Measurements from ENCODE around the gene TBC1D8. TPM values are rescaled to one million over a fixed set of nuclear protein-coding genes. Genes with fewer than 3 reads are reported as not detected.

The TBC1D8 gene
- total and polyA plus RNA-seq, 2 of the 13 experiments (the other 11 are each of a cell fraction or from before 2014, with no cell fraction given) = 45.1 to 95.4 TPM

DNA sequence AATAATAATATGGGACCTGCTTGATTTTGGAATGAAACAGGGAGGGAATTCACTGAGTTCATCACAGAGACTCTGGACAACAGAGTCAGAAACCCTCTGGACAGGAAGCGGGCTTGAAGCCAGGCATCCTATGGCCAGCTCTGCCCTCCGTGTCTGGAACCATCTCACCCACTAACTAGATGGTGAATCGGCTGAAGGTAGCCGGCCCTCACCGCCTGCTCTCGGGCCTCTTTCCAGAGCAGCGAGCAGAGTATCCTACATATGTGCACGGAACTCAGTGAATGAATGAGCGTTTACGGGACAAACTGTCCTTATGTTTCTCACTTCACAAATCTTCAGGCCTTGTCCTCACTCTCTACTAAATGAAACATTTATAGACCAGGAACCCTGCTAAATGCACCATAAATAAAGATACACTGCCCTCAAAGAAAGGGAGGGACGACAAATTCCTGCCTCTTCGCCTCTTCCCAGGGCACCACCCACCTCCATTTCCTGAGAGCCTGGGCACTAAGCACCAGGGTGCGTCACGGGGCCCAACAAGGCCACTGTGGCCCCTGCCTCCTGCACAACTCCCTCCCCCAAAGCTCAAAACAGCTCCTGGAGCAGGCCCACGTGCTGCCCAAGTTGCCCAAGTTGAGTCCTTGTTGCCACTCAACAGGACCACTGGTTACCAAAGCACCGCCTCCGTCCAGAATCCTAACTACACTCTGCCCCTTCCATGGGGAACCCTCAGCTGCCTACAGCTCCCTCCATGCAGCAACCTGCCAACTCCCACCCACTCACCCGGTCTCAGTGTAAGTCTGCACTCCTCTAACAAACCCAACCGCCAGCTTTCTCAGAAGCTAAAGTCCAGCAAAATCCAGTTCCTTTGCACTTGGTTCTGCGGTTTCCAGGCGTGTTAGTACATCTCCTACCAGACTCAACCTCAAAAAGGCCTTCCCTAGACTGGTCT is 1.7 kb downstream of the TBC1D8 start (continued):
- no peak for TF ChIP-seq ZNF720 (CRISPR knock-in tag; IDR thresholded peaks at IDR 0.05)
- no peak for TF ChIP-seq ZNF766 (CRISPR knock-in tag; IDR thresholded peaks at IDR 0.05; ENCODE audit: borderline replicate concordance)
- TF ChIP-seq TBX3 (IDR thresholded peaks at IDR 0.05; ENCODE audit: borderline replicate concordance) = no peak
- TF ChIP-seq ZNF75D (CRISPR knock-in tag; IDR thresholded peaks at IDR 0.05; ENCODE audit: borderline replicate concordance) = no peak
- no peak for TF ChIP-seq SP2 (CRISPR knock-in tag; IDR thresholded peaks at IDR 0.05)
- no peak; the same call in 1 of the 2 replicates for TF ChIP-seq ZSCAN25 (CRISPR knock-in tag; IDR thresholded peaks at IDR 0.05)
- no peak for TF ChIP-seq ELF1 (CRISPR knock-in tag; IDR thresholded peaks at IDR 0.05)
- no peak for TF ChIP-seq CENPT (CRISPR knock-in tag; IDR thresholded peaks at IDR 0.05; ENCODE audit: low read depth)
- TF ChIP-seq ZNF367 (CRISPR knock-in tag; IDR thresholded peaks at IDR 0.05; ENCODE audit: borderline replicate concordance) = no peak
- TF ChIP-seq SALL1 (CRISPR knock-in tag; IDR thresholded peaks at IDR 0.05) = peak; percentile 67
- TF ChIP-seq, protein P1, sequence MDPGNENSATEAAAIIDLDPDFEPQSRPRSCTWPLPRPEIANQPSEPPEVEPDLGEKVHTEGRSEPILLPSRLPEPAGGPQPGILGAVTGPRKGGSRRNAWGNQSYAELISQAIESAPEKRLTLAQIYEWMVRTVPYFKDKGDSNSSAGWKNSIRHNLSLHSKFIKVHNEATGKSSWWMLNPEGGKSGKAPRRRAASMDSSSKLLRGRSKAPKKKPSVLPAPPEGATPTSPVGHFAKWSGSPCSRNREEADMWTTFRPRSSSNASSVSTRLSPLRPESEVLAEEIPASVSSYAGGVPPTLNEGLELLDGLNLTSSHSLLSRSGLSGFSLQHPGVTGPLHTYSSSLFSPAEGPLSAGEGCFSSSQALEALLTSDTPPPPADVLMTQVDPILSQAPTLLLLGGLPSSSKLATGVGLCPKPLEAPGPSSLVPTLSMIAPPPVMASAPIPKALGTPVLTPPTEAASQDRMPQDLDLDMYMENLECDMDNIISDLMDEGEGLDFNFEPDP (CRISPR knock-in tag; conservative IDR thresholded peaks at IDR 0.05) = no peak
- TF ChIP-seq, protein P2, sequence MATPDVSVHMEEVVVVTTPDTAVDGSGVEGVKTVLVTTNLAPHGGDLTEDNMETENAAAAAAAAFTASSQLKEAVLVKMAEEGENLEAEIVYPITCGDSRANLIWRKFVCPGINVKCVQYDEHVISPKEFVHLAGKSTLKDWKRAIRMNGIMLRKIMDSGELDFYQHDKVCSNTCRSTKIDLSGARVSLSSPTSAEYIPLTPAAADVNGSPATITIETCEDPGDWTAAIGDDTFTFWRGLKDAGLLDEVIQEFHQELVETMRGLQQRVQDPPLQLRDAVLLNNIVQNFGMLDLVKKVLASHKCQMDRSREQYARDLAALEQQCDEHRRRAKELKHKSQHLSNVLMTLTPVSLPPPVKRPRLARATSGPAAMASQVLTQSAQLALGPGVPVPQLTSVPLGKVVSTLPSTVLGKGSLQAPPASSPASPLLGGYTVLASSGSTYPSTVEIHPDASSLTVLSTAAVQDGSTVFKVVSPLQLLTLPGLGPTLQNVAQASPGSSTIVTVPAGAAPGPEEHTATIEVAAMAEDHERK (CRISPR knock-in tag; IDR thresholded peaks at IDR 0.05; ENCODE audit: low read depth) = no peak
- no peak for TF ChIP-seq ZNF180 (CRISPR knock-in tag; IDR thresholded peaks at IDR 0.05; ENCODE audit: borderline replicate concordance, low read depth)
- no peak for TF ChIP-seq RAD51 (IDR thresholded peaks at IDR 0.05; ENCODE audit: borderline replicate concordance)
- no peak for TF ChIP-seq KLF15 (CRISPR knock-in tag; IDR thresholded peaks at IDR 0.05; ENCODE audit: borderline replicate concordance)
- no peak for TF ChIP-seq ELF4 (CRISPR knock-in tag; IDR thresholded peaks at IDR 0.05; ENCODE audit: borderline replicate concordance)
- TF ChIP-seq ZNF3 (CRISPR knock-in tag; IDR thresholded peaks at IDR 0.05) = no peak
- TF ChIP-seq PPARG (CRISPR knock-in tag; conservative IDR thresholded peaks at IDR 0.05) = 0 out of 2 replicates have a peak, but pooled peaks have one; percentile 12
- TF ChIP-seq, protein P3, sequence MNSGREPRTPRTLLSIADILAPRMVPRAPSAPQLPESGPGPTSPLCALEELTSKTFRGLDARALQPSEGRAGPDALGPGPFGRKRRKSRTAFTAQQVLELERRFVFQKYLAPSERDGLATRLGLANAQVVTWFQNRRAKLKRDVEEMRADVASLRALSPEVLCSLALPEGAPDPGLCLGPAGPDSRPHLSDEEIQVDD (CRISPR knock-in tag; IDR thresholded peaks at IDR 0.05; ENCODE audit: borderline replicate concordance) = no peak
- TF ChIP-seq HNRNPL (IDR thresholded peaks at IDR 0.05; ENCODE audit: low read depth, low read length) = peak; percentile 89
- TF ChIP-seq ZFP36L1 (CRISPR knock-in tag; IDR thresholded peaks at IDR 0.05) = no peak
- TF ChIP-seq, protein P4, sequence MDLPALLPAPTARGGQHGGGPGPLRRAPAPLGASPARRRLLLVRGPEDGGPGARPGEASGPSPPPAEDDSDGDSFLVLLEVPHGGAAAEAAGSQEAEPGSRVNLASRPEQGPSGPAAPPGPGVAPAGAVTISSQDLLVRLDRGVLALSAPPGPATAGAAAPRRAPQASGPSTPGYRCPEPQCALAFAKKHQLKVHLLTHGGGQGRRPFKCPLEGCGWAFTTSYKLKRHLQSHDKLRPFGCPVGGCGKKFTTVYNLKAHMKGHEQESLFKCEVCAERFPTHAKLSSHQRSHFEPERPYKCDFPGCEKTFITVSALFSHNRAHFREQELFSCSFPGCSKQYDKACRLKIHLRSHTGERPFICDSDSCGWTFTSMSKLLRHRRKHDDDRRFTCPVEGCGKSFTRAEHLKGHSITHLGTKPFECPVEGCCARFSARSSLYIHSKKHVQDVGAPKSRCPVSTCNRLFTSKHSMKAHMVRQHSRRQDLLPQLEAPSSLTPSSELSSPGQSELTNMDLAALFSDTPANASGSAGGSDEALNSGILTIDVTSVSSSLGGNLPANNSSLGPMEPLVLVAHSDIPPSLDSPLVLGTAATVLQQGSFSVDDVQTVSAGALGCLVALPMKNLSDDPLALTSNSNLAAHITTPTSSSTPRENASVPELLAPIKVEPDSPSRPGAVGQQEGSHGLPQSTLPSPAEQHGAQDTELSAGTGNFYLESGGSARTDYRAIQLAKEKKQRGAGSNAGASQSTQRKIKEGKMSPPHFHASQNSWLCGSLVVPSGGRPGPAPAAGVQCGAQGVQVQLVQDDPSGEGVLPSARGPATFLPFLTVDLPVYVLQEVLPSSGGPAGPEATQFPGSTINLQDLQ (CRISPR knock-in tag; IDR thresholded peaks at IDR 0.05) = no peak
- 0 out of 2 replicates have a peak, but pooled peaks have one; percentile 25 for TF ChIP-seq GABPB1 (CRISPR knock-in tag; IDR thresholded peaks at IDR 0.05)
- TF ChIP-seq XRCC5 (optimal IDR thresholded peaks at IDR 0.05; ENCODE audit: low read length) = no peak
- no peak for TF ChIP-seq ZNF468 (CRISPR knock-in tag; IDR thresholded peaks at IDR 0.05)

Data from HepG2 (cell line).